Ishikawa (cell line): ENCODE measurements around the gene WNK4.

ENCODE experiments used
- CEBPB ChIP-seq: IDR thresholded peaks from 2 replicates; pipeline ENCODE4 v1.6.1; 2012
- CREB1 ChIP-seq: IDR thresholded peaks from 2 replicates; pipeline ENCODE4 v1.6.1; 2012; ENCODE audit warnings: low read depth
- EGR1 ChIP-seq: IDR thresholded peaks from 2 replicates; pipeline ENCODE4 v1.6.1; 2012
- EP300 ChIP-seq: IDR thresholded peaks from 2 replicates; pipeline ENCODE4 v1.6.1; 2012; ENCODE audit warnings: borderline replicate concordance
- FOXM1 ChIP-seq: IDR thresholded peaks from 2 replicates; pipeline ENCODE4 v1.6.1; 2012; ENCODE audit warnings: low read depth, borderline replicate concordance
- MAX ChIP-seq: IDR thresholded peaks from 2 replicates; pipeline ENCODE4 v1.6.1; 2012
- NFIC ChIP-seq: IDR thresholded peaks from 2 replicates; pipeline ENCODE4 v1.6.1; 2012
- RAD21 ChIP-seq: IDR thresholded peaks from 2 replicates; pipeline ENCODE4 v1.6.1; 2012; ENCODE audit warnings: low read depth
- TAF1 ChIP-seq: IDR thresholded peaks from 2 replicates; pipeline ENCODE4 v1.6.1; 2012; ENCODE audit warnings: low read depth, mild to moderate bottlenecking
- TCF12 ChIP-seq: IDR thresholded peaks from 2 replicates; pipeline ENCODE4 v1.6.1; 2012; ENCODE audit warnings: low read depth
- TEAD4 ChIP-seq: IDR thresholded peaks from 2 replicates; pipeline ENCODE4 v1.6.1; 2012
- YY1 ChIP-seq: IDR thresholded peaks from 2 replicates; pipeline ENCODE4 v1.6.1; 2012; ENCODE audit warnings: low read depth
- ZBTB7A ChIP-seq: IDR thresholded peaks from 2 replicates; pipeline ENCODE4 v1.6.1; 2012; ENCODE audit warnings: low read depth
- TF ChIP-seq, protein P1 (sequence below): IDR thresholded peaks from 2 replicates; pipeline ENCODE4 v1.6.1; 2012
- TF ChIP-seq, protein P2 (sequence below): IDR thresholded peaks from 2 replicates; pipeline ENCODE4 v1.6.1; 2012; ENCODE audit warnings: low read depth, mild to moderate bottlenecking

The WNK4 gene

GRCh38 chr17:42803074-42803883 is 22.9 kb downstream of the WNK4 start:
- TF ChIP-seq TAF1 (no peak), NFIC (no peak), MAX (no peak), CEBPB (no peak), TCF12 (no peak), TEAD4 (no peak), FOXM1 (no peak), ZBTB7A (no peak), YY1 (no peak), RAD21 (no peak), CREB1 (no peak), EP300 (no peak), EGR1 (no peak)
- TF ChIP-seq, protein P1, sequence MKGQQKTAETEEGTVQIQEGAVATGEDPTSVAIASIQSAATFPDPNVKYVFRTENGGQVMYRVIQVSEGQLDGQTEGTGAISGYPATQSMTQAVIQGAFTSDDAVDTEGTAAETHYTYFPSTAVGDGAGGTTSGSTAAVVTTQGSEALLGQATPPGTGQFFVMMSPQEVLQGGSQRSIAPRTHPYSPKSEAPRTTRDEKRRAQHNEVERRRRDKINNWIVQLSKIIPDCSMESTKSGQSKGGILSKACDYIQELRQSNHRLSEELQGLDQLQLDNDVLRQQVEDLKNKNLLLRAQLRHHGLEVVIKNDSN: no peak
- TF ChIP-seq, protein P2, sequence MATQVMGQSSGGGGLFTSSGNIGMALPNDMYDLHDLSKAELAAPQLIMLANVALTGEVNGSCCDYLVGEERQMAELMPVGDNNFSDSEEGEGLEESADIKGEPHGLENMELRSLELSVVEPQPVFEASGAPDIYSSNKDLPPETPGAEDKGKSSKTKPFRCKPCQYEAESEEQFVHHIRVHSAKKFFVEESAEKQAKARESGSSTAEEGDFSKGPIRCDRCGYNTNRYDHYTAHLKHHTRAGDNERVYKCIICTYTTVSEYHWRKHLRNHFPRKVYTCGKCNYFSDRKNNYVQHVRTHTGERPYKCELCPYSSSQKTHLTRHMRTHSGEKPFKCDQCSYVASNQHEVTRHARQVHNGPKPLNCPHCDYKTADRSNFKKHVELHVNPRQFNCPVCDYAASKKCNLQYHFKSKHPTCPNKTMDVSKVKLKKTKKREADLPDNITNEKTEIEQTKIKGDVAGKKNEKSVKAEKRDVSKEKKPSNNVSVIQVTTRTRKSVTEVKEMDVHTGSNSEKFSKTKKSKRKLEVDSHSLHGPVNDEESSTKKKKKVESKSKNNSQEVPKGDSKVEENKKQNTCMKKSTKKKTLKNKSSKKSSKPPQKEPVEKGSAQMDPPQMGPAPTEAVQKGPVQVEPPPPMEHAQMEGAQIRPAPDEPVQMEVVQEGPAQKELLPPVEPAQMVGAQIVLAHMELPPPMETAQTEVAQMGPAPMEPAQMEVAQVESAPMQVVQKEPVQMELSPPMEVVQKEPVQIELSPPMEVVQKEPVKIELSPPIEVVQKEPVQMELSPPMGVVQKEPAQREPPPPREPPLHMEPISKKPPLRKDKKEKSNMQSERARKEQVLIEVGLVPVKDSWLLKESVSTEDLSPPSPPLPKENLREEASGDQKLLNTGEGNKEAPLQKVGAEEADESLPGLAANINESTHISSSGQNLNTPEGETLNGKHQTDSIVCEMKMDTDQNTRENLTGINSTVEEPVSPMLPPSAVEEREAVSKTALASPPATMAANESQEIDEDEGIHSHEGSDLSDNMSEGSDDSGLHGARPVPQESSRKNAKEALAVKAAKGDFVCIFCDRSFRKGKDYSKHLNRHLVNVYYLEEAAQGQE: no peak

- TF ChIP-seq RAD21: no peak
- TF ChIP-seq EP300: no peak
- no peak for TF ChIP-seq CEBPB
Observed at GRCh38 chr17:42804918-42805367, 24.5 kb downstream of the WNK4 start.

- no peak for TF ChIP-seq EP300
- TF ChIP-seq CEBPB: no peak
- TF ChIP-seq ZBTB7A: no peak
- TF ChIP-seq, protein P2: no peak
- no peak for TF ChIP-seq YY1
- TF ChIP-seq, protein P1: no peak
- TF ChIP-seq MAX: no peak
- no peak for TF ChIP-seq EGR1
- TF ChIP-seq NFIC: no peak
- TF ChIP-seq TAF1: no peak
- TF ChIP-seq TEAD4: no peak
Observed at GRCh38 chr17:42806249-42806648, 25.8 kb downstream of the WNK4 start.

DNA sequence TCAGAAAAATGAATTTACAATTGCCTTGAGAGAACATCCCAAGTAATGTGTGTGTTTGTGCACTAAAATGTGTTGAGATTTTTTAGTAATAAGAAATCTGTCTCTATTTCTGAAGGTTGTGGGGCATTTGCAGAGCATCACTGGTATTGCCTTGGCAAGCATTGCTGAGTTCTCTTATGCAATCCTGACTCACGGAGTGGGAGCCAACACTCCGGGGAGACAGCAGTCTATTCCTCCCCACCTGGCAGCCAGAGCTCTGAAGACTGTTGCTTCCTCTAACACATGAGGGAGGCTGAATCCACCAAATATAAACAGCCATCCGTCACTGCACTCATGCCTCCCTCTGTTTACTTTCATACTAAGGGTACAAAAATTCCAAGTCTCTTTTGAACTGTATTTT is 28.8 kb downstream of the WNK4 start:
- no peak for TF ChIP-seq FOXM1
- TF ChIP-seq, protein P2: no peak
- no peak for TF ChIP-seq EGR1
- TF ChIP-seq CEBPB: no peak
- TF ChIP-seq TEAD4: no peak
- TF ChIP-seq EP300: no peak
- no peak for TF ChIP-seq MAX
- TF ChIP-seq YY1: no peak
- no peak for TF ChIP-seq RAD21
- no peak for TF ChIP-seq TCF12
- TF ChIP-seq, protein P1: no peak
- TF ChIP-seq CREB1: no peak
- no peak for TF ChIP-seq TAF1
- TF ChIP-seq ZBTB7A: no peak
- TF ChIP-seq NFIC: no peak
